Measurements from ENCODE around the gene ACSF3. TPM values are rescaled to one million over a fixed set of nuclear protein-coding genes. Genes with fewer than 3 reads are reported as not detected.

Gene ACSF3
- total RNA-seq, 6 experiments from 2014 or later, result 18.4 to 24.2 (median 21.2) TPM

GRCh38 chr16:89077076-89077475 is 16.6 kb upstream of the ACSF3 start:
- Mint-ChIP-seq H3K36me3 (ENCODE audit: low read depth) (peaks cover 11% of the 10 kb centered on the region; the same call in 1 of the 2 replicates), H3K4me3 (no peak overlapping the region), H3K9me3 (peaks cover 27% of the 10 kb centered on the region), H3K27ac (no peak overlapping the region), H3K27me3 (ENCODE audit: insufficient read depth) (peaks cover 16% of the 10 kb centered on the region), H3K4me1 (ENCODE audit: low read depth) (no peaks in the 10 kb centered on the region)
- no peak for TF ChIP-seq CTCF (IDR thresholded peaks at IDR 0.05)
- no peak for DNase-seq

- no peak overlapping the region for H3K4me3 Mint-ChIP-seq
- no peak overlapping the region for H3K27ac Mint-ChIP-seq
- peaks cover 16% of the 10 kb centered on the region for H3K27me3 Mint-ChIP-seq (ENCODE audit: insufficient read depth)
- peaks cover 27% of the 10 kb centered on the region for H3K9me3 Mint-ChIP-seq
- no peak for DNase-seq
- TF ChIP-seq CTCF (IDR thresholded peaks at IDR 0.05), result no peak
- H3K36me3 Mint-ChIP-seq (ENCODE audit: low read depth), result peaks cover 11% of the 10 kb centered on the region; the same call in 1 of the 2 replicates
- no peaks in the 10 kb centered on the region for H3K4me1 Mint-ChIP-seq (ENCODE audit: low read depth)
Measured at GRCh38 chr16:89078172-89078571, 15.5 kb upstream of the ACSF3 start.

- H3K9me3 Mint-ChIP-seq, result peaks cover 18% of the 10 kb centered on the region
- H3K4me1 Mint-ChIP-seq (ENCODE audit: low read depth), result no peaks in the 10 kb centered on the region
- DNase-seq, result no peak
- H3K27ac Mint-ChIP-seq, result no peak overlapping the region
- no peak for TF ChIP-seq CTCF (IDR thresholded peaks at IDR 0.05)
- H3K27me3 Mint-ChIP-seq (ENCODE audit: insufficient read depth), result peaks cover 10% of the 10 kb centered on the region
- no peak overlapping the region for H3K4me3 Mint-ChIP-seq
- peaks cover 11% of the 10 kb centered on the region; the same call in 1 of the 2 replicates for H3K36me3 Mint-ChIP-seq (ENCODE audit: low read depth)
Measured at GRCh38 chr16:89079434-89079980, 14.1 kb upstream of the ACSF3 start.

- Mint-ChIP-seq H3K4me3 (no peak overlapping the region), H3K36me3 (ENCODE audit: low read depth) (peaks cover 11% of the 10 kb centered on the region; the same call in 1 of the 2 replicates), H3K27me3 (ENCODE audit: insufficient read depth) (peaks cover 18% of the 10 kb centered on the region), H3K27ac (no peak overlapping the region), H3K4me1 (ENCODE audit: low read depth) (no peaks in the 10 kb centered on the region), H3K9me3 (peaks cover 20% of the 10 kb centered on the region)
- no peak for DNase-seq
- TF ChIP-seq CTCF (IDR thresholded peaks at IDR 0.05), result no peak
Measured at GRCh38 chr16:89080196-89080853, 13.3 kb upstream of the ACSF3 start.

- DNase-seq, result no peak
- no peak for TF ChIP-seq CTCF (IDR thresholded peaks at IDR 0.05)
- peaks cover 1% of the 10 kb centered on the region; the same call in 1 of the 2 replicates for H3K36me3 Mint-ChIP-seq (ENCODE audit: low read depth)
- H3K9me3 Mint-ChIP-seq, result peaks cover 8% of the 10 kb centered on the region
- no peak overlapping the region for H3K4me3 Mint-ChIP-seq
- H3K27me3 Mint-ChIP-seq (ENCODE audit: insufficient read depth), result peaks cover 27% of the 10 kb centered on the region
- no peak overlapping the region for H3K27ac Mint-ChIP-seq
- no peaks in the 10 kb centered on the region for H3K4me1 Mint-ChIP-seq (ENCODE audit: low read depth)
Measured at GRCh38 chr16:89081556-89081955, 12.1 kb upstream of the ACSF3 start.

Data from HFFc6 (cell line).